ENCODE measurements around the gene CNPY1. TPM values are rescaled to one million over a fixed set of nuclear protein-coding genes. Genes with fewer than 3 reads are reported as not detected.

Gene CNPY1
- total RNA-seq, 1 donor from 2014 or later, result not detected

DNA sequence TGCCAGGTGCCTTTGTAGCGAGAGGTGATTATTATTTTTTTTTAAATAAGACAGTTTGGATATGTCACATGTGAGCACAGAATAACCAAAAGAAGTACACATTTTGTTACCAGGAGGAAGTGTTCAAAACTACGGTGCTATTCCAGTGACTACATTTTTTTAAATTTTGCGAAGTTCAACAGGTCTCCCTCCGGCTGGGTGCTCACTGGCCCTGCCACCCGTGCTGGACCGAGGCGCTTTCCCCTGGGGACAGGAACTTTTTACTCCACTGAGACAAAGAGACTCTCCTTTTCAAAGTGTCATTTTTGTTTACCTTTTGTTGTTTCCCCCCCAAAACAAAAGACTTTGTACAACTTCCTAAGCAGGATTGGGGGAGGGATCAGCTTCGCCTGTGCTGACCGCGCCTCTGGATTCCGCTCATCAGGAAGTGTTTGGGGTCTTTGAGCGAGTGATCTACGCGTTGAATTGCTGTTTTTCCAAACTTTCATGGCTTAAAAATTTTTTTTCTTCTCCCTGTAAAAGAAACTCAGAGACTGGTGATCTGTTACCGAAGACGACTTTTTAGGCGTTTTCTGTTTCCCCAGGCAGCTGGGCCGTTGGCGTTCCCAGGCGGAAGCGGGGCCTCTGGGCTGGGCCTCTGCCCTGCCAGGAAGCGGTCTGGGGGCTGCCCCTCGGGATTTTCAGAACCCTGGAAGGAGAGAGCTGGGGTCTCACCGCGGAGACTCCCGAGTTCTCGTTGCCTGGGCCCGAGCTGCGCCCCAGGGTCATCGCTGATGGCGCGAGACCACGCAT lies 81.2 kb downstream of the CNPY1 start:
- intact Hi-C loops (cut with micrococcal nuclease), result loop anchor here (5.0 kb wide), 2 partner anchors 67 to 1537 kb away; no protein-coding TSS in a partner anchor
- peaks cover 22% of the 10 kb centered on the region for H3K4me1 Mint-ChIP-seq
- ChIA-PET POLR2A (no interaction called here), CTCF (no interaction called here)
- H3K27ac Mint-ChIP-seq, result no peak overlapping the region
- TF ChIP-seq, protein P1, sequence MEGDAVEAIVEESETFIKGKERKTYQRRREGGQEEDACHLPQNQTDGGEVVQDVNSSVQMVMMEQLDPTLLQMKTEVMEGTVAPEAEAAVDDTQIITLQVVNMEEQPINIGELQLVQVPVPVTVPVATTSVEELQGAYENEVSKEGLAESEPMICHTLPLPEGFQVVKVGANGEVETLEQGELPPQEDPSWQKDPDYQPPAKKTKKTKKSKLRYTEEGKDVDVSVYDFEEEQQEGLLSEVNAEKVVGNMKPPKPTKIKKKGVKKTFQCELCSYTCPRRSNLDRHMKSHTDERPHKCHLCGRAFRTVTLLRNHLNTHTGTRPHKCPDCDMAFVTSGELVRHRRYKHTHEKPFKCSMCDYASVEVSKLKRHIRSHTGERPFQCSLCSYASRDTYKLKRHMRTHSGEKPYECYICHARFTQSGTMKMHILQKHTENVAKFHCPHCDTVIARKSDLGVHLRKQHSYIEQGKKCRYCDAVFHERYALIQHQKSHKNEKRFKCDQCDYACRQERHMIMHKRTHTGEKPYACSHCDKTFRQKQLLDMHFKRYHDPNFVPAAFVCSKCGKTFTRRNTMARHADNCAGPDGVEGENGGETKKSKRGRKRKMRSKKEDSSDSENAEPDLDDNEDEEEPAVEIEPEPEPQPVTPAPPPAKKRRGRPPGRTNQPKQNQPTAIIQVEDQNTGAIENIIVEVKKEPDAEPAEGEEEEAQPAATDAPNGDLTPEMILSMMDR (IDR thresholded peaks at IDR 0.05), result no peak
- H3K4me3 Mint-ChIP-seq, result no peak overlapping the region
- ATAC-seq (ENCODE audit: low read depth) (no peak), DNase-seq (no peak)
- H3K27me3 Mint-ChIP-seq, result peaks cover 71% of the 10 kb centered on the region
- no peaks in the 10 kb centered on the region for H3K9me3 Mint-ChIP-seq
- H3K36me3 Mint-ChIP-seq (ENCODE audit: low read depth), result no peaks in the 10 kb centered on the region

DNA sequence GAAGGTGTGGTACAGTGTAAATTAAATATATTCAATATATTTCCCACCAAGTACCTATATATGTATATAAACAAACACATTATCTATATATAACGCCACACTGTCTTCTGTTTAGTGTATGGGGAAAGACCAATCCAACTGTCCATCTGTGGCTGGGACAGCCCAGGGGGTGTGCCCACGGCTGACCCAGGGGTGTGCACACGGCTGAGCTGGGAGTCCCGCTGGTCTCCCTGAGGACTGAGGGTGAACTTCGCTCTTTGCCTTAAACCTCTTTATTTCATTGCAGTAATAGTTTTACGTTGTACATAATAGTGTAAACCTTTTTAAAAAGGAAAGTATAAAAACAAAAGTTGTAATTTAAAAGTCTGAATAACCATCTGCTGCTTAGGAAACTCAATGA lies 82.2 kb downstream of the CNPY1 start:
- intact Hi-C loops (cut with micrococcal nuclease), result no loop called here
- Mint-ChIP-seq H3K9me3 (no peaks in the 10 kb centered on the region), H3K4me1 (peaks cover 29% of the 10 kb centered on the region), H3K4me3 (no peak overlapping the region), H3K27me3 (peaks cover 69% of the 10 kb centered on the region), H3K36me3 (ENCODE audit: low read depth) (no peaks in the 10 kb centered on the region), H3K27ac (no peak overlapping the region)
- TF ChIP-seq, protein P1 (IDR thresholded peaks at IDR 0.05), result no peak
- POLR2A ChIA-PET, result no interaction called here
- ATAC-seq (ENCODE audit: low read depth) (no peak), DNase-seq (no peak)
- CTCF ChIA-PET, result no interaction called here

DNA sequence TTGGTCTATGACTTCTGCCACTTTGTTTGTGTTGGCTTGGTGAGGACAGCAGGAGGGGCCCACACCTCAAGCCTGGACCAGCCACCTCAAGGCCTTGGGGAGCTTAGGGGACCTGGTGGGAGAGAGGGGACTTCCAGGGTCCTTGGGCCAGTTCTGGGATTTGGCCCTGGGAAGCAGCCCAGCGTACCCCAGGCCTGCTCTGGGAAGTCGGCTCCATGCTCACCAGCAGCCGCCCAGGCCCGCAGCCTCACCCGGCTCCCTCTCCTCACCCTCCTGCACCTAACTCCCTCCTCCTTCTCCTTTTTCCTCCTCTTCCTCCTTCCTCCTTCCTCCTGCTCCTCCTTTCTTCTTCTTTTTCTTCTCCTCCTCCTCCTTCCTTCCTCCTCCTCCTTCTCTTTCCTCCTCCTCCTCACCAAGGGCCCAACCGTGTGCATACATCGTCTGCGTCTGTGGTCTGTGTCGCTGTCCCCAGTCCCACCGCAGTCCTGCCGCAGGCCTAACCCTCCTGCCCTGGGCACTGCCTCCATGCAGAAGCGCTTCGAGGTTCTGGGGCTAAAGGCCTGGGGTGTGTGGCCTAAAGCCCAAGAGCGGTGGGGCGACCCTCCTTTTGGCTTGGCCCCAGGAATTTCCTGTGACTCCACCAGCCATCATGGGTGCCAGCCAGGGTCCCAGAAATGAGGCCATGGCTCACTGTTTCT lies 83.1 kb downstream of the CNPY1 start:
- no peaks in the 10 kb centered on the region for H3K9me3 Mint-ChIP-seq
- H3K4me1 Mint-ChIP-seq, result peaks cover 21% of the 10 kb centered on the region
- peaks cover 62% of the 10 kb centered on the region for H3K27me3 Mint-ChIP-seq
- ChIA-PET CTCF (no interaction called here), POLR2A (no interaction called here)
- TF ChIP-seq, protein P1 (IDR thresholded peaks at IDR 0.05), result no peak
- no peak for DNase-seq
- no peaks in the 10 kb centered on the region for H3K36me3 Mint-ChIP-seq (ENCODE audit: low read depth)
- no peak for ATAC-seq (ENCODE audit: low read depth)
- no peak overlapping the region for H3K27ac Mint-ChIP-seq
- intact Hi-C loops (cut with micrococcal nuclease), result no loop called here
- no peak overlapping the region for H3K4me3 Mint-ChIP-seq

DNA sequence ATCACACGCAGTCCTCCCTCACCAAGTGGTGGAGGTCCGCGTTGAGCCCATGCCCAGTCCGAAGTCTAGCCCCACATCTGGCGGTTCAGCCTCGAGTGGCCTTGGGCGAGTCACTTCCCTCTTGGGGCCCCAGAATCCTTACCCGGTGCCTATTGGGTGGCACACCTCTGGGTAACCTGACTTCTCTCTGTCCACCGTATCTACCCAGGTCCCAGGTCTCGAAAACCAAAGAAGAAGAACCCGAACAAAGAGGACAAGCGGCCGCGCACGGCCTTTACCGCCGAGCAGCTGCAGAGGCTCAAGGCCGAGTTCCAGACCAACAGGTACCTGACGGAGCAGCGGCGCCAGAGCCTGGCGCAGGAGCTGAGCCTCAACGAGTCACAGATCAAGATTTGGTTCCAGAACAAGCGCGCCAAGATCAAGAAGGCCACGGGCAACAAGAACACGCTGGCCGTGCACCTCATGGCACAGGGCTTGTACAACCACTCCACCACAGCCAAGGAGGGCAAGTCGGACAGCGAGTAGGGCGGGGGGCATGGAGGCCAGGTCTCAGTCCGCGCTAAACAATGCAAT lies 84.1 kb downstream of the CNPY1 start:
- TF ChIP-seq, protein P1 (IDR thresholded peaks at IDR 0.05), result no peak
- no peaks in the 10 kb centered on the region for H3K36me3 Mint-ChIP-seq (ENCODE audit: low read depth)
- no peaks in the 10 kb centered on the region for H3K9me3 Mint-ChIP-seq
- peaks cover 18% of the 10 kb centered on the region for H3K4me1 Mint-ChIP-seq
- ATAC-seq (ENCODE audit: low read depth), result no peak
- H3K27me3 Mint-ChIP-seq, result peaks cover 57% of the 10 kb centered on the region
- ChIA-PET CTCF (no interaction called here), POLR2A (no interaction called here)
- no peak overlapping the region for H3K27ac Mint-ChIP-seq
- no peak overlapping the region for H3K4me3 Mint-ChIP-seq
- DNase-seq, result no peak
- intact Hi-C loops (cut with micrococcal nuclease), result no loop called here

DNA sequence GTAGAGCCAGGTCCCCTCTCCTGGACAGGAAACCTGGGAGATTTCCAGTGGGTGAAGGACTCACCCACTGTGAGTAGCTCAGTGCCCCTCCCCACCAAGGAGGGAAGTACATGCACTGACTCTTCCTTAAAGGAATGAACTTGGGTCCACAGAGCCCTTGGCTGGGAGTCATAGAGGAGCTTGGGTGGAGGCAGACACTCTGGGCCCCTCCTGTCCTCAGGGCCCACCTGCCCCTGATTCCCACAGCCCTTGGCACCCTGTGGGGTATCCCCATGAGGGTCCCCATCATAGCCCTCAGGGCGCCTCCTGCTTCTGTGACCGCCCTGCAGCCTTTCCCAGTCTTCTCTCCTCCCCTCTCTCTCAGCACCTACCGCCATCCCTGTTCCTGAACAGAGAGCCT lies 84.7 kb downstream of the CNPY1 start:
- ChIA-PET POLR2A (no interaction called here), CTCF (no interaction called here)
- Mint-ChIP-seq H3K4me1 (peaks cover 19% of the 10 kb centered on the region), H3K27me3 (peaks cover 55% of the 10 kb centered on the region), H3K27ac (no peak overlapping the region), H3K9me3 (no peaks in the 10 kb centered on the region), H3K36me3 (ENCODE audit: low read depth) (no peaks in the 10 kb centered on the region), H3K4me3 (no peak overlapping the region)
- no peak for ATAC-seq (ENCODE audit: low read depth)
- intact Hi-C loops (cut with micrococcal nuclease), result no loop called here
- no peak for DNase-seq
- TF ChIP-seq, protein P1 (IDR thresholded peaks at IDR 0.05), result no peak
